SK-N-SH treated with all-trans-retinoic acid at 6 μM for 48 hours (cell line): ENCODE data around the gene PRSS27.

Experiments used
- BACH2 ChIP-seq: fragments of 250-450 bp; sonication (Bioruptor Pico); IDR thresholded peaks from 2 replicates; pipeline ENCODE4 v1.9.0; 2021; ENCODE audit warnings: mild to moderate bottlenecking, borderline replicate concordance
- CREB5 ChIP-seq: fragments of 250-450 bp; sonication (Bioruptor Pico); IDR thresholded peaks from 2 replicates; pipeline ENCODE4 v1.5.1; 2020; ENCODE audit warnings: low read depth, mild to moderate bottlenecking, moderate library complexity
- CSRNP3 ChIP-seq: fragments of 250-450 bp; sonication (Bioruptor Pico); IDR thresholded peaks from 2 replicates; pipeline ENCODE4 v1.5.1; 2021; ENCODE audit warnings: mild to moderate bottlenecking, moderate library complexity
- ESRRG ChIP-seq: fragments of 250-450 bp; sonication (Bioruptor Pico); IDR thresholded peaks from 2 replicates; pipeline ENCODE4 v1.6.1; 2021; ENCODE audit warnings: mild to moderate bottlenecking
- GLIS3 ChIP-seq: fragments of 250-450 bp; sonication (Bioruptor Pico); IDR thresholded peaks from 2 replicates; pipeline ENCODE4 v1.5.0; 2020; ENCODE audit warnings: mild to moderate bottlenecking, moderate library complexity
- PATZ1 ChIP-seq: fragments of 250-450 bp; sonication (Bioruptor Pico); IDR thresholded peaks from 2 replicates; pipeline ENCODE4 v1.8.0; 2020; ENCODE audit warnings: mild to moderate bottlenecking, moderate library complexity, borderline replicate concordance
- POU6F1 ChIP-seq: fragments of 250-450 bp; sonication (Bioruptor Pico); IDR thresholded peaks from 2 replicates; pipeline ENCODE4 v1.8.0; 2021; ENCODE audit warnings: low read depth, mild to moderate bottlenecking, moderate library complexity, borderline replicate concordance
- TOX ChIP-seq: fragments of 250-450 bp; sonication (Bioruptor Pico); IDR thresholded peaks from 2 replicates; pipeline ENCODE4 v1.8.0; 2021; ENCODE audit warnings: mild to moderate bottlenecking, moderate library complexity, borderline replicate concordance
- ZC3H10 ChIP-seq: fragments of 250-450 bp; sonication (Bioruptor Pico); IDR thresholded peaks from 2 replicates; pipeline ENCODE4 v1.5.1; 2021; ENCODE audit warnings: mild to moderate bottlenecking, moderate library complexity
- ZFP3 ChIP-seq: fragments of 250-450 bp; sonication (Bioruptor Pico); IDR thresholded peaks from 2 replicates; pipeline ENCODE4 v1.5.0; 2020; ENCODE audit warnings: mild to moderate bottlenecking, moderate library complexity
- ZFP30 ChIP-seq: fragments of 450-650 bp; formaldehyde crosslinking; IDR thresholded peaks from 2 replicates; pipeline ENCODE4 v1.5.0; 2022; ENCODE audit warnings: mild to moderate bottlenecking, moderate library complexity
- ZNF565 ChIP-seq: fragments of 450-650 bp; formaldehyde crosslinking; conservative IDR thresholded peaks from 2 replicates; pipeline ENCODE4 v1.5.0; 2020; ENCODE audit warnings: low read depth, mild to moderate bottlenecking, moderate library complexity
- ZNF8 ChIP-seq: fragments of 450-650 bp; formaldehyde crosslinking; IDR thresholded peaks from 2 replicates; pipeline ENCODE4 v1.5.0; 2020; ENCODE audit warnings: mild to moderate bottlenecking, moderate library complexity

- TF ChIP-seq CSRNP3 (CRISPR knock-in tag), result no peak
- TF ChIP-seq ESRRG (CRISPR knock-in tag), result no peak
- no peak for TF ChIP-seq ZNF8 (CRISPR knock-in tag)
- no peak for TF ChIP-seq GLIS3
- no peak for TF ChIP-seq ZNF565 (CRISPR knock-in tag)
- TF ChIP-seq CREB5 (CRISPR knock-in tag), result no peak
- TF ChIP-seq ZC3H10, result no peak
- no peak for TF ChIP-seq POU6F1 (CRISPR knock-in tag)
- TF ChIP-seq TOX (CRISPR knock-in tag), result no peak
- TF ChIP-seq BACH2 (CRISPR knock-in tag), result no peak
- no peak for TF ChIP-seq ZFP3 (CRISPR knock-in tag)
- no peak for TF ChIP-seq PATZ1 (CRISPR knock-in tag)
- TF ChIP-seq ZFP30 (CRISPR knock-in tag), result no peak
These were observed 9.9 kb downstream of the PRSS27 start for GRCh38 chr16:2710021-2710710.
